ENCODE data around the gene SNX8. TPM values are rescaled to one million over a fixed set of nuclear protein-coding genes. Genes with fewer than 3 reads are reported as not detected.

The SNX8 gene
- total RNA-seq, 1 experiment from 2014 or later: 139 TPM

GRCh38 chr7:2228921-2229320 is 85.3 kb downstream of the SNX8 start:
- in situ Hi-C loops (cut with HindIII; ENCODE audit: low pct_unique_long_range_greater_than_20kb, low sequenced_read_pairs) (no loop called here), intact Hi-C loops (cut with micrococcal nuclease; ENCODE audit: unreplicated experiment) (no loop called here)
- ATAC-seq (no peak), DNase-seq (ENCODE audit: low read depth, low spot score) (no peak)
- POLR2A ChIA-PET: no interaction called here
- Histone ChIP-seq H3K27ac (ENCODE audit: low read length) (no peak overlapping the region), H3K36me3 (ENCODE audit: control insufficient read depth, insufficient read depth, low read length) (peaks cover 7% of the 10 kb centered on the region), H3K27me3 (ENCODE audit: control insufficient read depth, insufficient read depth, low read length) (no peaks in the 10 kb centered on the region), H3K9me3 (ENCODE audit: control insufficient read depth, insufficient read depth, low read depth, low read length) (no peaks in the 10 kb centered on the region), H3K4me1 (ENCODE audit: control insufficient read depth, insufficient read depth, low read length) (peaks cover 9% of the 10 kb centered on the region; the same call in 1 of the 2 replicates), H3K4me3 (ENCODE audit: low read depth in 2 of 2, low read length in 2 of 2) (no peak overlapping the region)
- BruUV-seq (replicated peaks): no TSS peak
- no peak for TF ChIP-seq TCF7L2 (IDR thresholded peaks at IDR 0.05; ENCODE audit: low read depth, low read length)
- TF ChIP-seq REST (IDR thresholded peaks at IDR 0.05; ENCODE audit: insufficient read depth in 1 of 2, low read depth in 2 of 2, low read length in 1 of 2): no peak
- no peak for TF ChIP-seq SIN3A (IDR thresholded peaks at IDR 0.05; ENCODE audit: borderline replicate concordance, insufficient read depth, low read depth, low read length)
- TF ChIP-seq POLR2AphosphoS5 (IDR thresholded peaks at IDR 0.05; ENCODE audit: low read depth, low read length): no peak
- TF ChIP-seq CTCF (IDR thresholded peaks at IDR 0.05): no peak
- CTCF ChIA-PET: interaction anchor here (0.6 kb wide), 1 partner anchor 119 kb away, joined by 6 read pairs; no protein-coding TSS in a partner anchor

- intact Hi-C loops (cut with micrococcal nuclease; ENCODE audit: unreplicated experiment) (no loop called here), in situ Hi-C loops (cut with HindIII; ENCODE audit: low pct_unique_long_range_greater_than_20kb, low sequenced_read_pairs) (no loop called here)
- CTCF ChIA-PET: no interaction called here
- H3K27me3 ChIP-seq (ENCODE audit: control insufficient read depth, insufficient read depth, low read length): no peaks in the 10 kb centered on the region
- peaks cover 6% of the 10 kb centered on the region; the same call in 1 of the 2 replicates for H3K4me1 ChIP-seq (ENCODE audit: control insufficient read depth, insufficient read depth, low read length)
- no TSS peak for BruUV-seq (replicated peaks)
- ATAC-seq (no peak), DNase-seq (ENCODE audit: low read depth, low spot score) (no peak)
- H3K27ac ChIP-seq (ENCODE audit: low read length): no peak overlapping the region
- H3K9me3 ChIP-seq (ENCODE audit: control insufficient read depth, insufficient read depth, low read depth, low read length): no peaks in the 10 kb centered on the region
- POLR2A ChIA-PET: no interaction called here
- H3K36me3 ChIP-seq (ENCODE audit: control insufficient read depth, insufficient read depth, low read length): peaks cover 7% of the 10 kb centered on the region
- H3K4me3 ChIP-seq (ENCODE audit: low read depth in 2 of 2, low read length in 2 of 2): no peak overlapping the region
- TF ChIP-seq CTCF (IDR thresholded peaks at IDR 0.05) (no peak), SIN3A (IDR thresholded peaks at IDR 0.05; ENCODE audit: borderline replicate concordance, insufficient read depth, low read depth, low read length) (no peak), TCF7L2 (IDR thresholded peaks at IDR 0.05; ENCODE audit: low read depth, low read length) (no peak), REST (IDR thresholded peaks at IDR 0.05; ENCODE audit: insufficient read depth in 1 of 2, low read depth in 2 of 2, low read length in 1 of 2) (no peak)
Measured at GRCh38 chr7:2227699-2228098, 86.5 kb downstream of the SNX8 start.
